HG02798 (cell line): ENCODE results near the gene FABP6.

Experiments used
- ATAC-seq: cut with Tn5 transposase; IDR thresholded peaks from one replicate; pipeline ENCODE4 v1.9.1; 2021; ENCODE audit warnings: mild to moderate bottlenecking; ENCODE audit not compliant: unreplicated experiment, poor library complexity

FABP6 gene

DNA sequence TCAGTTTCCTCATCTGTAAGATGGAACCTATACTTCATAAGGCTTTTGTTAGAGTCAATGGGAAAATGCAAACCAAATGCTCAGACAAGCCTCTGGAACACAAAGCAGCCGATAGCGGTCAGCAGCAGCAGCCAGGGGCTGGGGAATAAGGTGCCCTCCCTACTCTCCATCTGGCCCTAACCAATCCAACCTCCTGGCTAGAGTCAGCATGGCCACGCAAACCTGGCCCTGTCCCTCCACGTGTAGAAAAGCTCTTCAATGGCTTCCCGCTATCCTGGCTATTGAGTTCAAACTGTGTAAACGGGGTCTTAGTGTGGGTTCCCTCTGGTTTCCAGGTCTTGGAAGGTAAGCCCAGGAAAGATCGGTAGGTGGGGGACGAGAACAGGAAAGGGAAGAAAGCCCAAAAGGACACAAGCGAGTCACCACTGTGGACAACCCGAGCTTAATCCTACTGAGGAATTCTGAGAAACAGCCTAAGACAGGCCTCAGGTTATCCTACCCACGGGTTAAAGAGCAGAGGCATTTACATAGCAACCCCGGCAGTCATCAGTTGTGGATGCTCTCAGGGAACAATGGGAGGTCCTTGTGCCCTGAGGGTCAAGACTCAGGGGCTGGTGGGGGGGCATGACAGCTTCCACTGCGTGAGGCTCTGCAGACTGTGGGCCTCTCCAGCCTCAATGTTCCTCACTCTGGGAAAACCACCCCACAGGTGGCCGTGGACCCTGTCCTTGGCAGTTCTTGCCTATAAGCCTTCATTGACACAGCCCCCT lies 30.9 kb downstream of the FABP6 start:
- no peak for ATAC-seq

DNA sequence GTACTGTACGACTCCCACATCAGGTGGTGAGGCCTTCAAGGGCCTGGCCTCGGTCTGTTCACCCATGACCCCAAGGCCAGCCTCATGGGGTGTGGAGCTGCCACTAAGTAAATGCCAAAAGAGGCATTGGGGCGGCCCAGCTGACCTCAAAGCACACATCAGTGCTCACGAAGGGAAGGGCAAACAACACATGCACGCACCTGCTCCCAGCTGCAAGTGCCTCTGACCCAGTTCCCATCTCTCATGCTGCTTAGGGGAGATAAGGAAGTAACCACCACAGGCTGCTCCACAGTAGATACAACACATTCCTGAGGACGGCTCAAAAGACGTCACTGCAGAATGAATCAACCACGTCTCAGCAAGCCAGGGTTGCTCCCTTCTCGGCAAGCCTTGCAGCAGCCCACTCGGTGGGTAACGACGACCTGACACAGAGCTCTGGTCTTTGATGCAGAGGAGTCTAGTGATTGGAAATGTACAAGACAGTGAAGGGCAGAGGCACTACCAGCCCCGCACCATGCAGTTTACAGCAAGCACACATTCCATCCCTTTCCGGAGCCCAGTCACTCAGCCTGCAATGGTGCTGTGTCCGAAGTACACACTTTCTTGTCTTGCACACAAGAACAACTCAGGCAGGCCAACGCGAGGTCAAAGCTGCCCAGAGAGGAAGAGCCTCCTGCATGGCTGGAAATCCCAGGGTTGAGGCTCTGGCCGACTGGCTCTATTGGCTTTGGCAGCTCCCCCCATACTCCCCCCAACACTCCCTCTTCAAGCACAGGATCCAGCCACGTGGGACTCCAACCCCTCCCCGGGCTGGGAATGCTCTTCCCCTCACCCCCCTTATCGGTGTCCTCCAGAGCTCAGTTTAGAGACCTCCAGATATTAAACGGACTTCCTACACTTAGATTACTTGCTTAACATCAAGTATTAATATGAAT lies 31.8 kb downstream of the FABP6 start:
- peak; percentile 59 for ATAC-seq

DNA sequence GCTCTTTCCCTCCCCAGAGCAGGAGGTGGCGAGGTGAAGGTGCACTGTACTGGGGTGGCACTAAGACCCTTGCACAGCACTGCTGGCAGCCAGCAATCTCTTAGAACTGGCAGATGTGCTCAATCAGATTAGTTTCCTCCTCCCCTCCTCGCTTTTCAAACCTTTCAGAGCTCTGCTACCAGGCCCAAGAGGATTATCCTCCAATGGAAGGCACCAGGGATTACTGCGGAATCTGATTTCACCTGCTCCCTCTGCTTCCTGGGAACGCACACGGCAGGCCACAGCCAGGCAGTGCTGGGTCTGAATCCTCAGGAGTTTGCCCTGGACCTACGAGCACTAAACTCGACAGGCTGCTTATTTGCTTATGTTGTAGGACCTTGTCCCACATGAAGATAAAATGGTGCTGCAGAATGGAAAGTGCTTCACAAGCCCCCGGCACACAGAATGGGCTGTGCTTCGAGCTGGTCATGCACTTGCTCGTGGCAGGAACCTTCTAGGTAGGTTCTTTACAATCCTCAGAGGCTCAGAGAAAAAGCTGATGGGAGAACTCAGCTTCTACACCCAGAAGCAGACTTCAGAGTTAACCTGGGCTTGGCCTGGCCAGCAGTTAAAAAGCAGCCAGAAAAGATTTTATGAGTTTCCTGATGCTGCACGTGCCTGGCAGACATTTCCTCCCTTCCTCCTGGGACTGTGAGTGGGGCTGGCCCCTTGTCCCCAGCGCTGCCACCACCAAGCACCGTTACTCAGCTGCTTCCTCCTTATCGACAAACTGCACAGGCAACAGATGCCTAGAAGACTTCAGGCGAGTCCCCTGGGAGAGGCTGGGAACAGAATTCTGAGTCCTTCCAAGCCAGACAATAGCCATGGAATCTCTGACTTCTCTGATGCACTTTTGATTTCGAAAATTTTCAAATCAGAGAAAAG lies 33.1 kb downstream of the FABP6 start:
- no peak for ATAC-seq

DNA sequence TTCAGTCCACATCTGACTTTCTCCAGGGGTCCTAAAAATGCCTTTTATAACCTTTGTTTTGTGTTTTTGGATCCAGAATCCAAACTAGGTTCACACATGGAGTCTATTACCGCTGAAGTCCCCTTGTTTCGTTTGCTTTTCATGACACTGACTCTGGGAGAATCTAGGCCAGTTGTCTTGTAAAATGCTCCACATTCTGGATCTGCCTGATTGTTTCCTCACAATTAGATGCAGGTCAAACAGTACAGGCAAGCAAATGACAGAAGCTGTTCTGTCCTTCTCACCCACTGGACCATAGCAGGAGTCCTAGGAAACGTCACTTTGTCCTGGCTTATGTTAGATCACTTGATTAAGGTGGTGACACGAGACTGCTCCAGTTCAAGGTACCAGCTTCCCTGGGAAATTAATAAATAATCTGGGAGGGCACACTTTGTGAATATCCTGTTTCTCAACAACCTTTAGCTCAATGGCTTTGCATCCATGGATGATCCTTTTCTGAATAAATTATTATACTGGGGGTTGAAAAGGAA lies 34.1 kb downstream of the FABP6 start:
- no peak for ATAC-seq

GRCh38 chr5:160266044-160266443 lies 36.7 kb downstream of the FABP6 start:
- ATAC-seq = no peak

DNA sequence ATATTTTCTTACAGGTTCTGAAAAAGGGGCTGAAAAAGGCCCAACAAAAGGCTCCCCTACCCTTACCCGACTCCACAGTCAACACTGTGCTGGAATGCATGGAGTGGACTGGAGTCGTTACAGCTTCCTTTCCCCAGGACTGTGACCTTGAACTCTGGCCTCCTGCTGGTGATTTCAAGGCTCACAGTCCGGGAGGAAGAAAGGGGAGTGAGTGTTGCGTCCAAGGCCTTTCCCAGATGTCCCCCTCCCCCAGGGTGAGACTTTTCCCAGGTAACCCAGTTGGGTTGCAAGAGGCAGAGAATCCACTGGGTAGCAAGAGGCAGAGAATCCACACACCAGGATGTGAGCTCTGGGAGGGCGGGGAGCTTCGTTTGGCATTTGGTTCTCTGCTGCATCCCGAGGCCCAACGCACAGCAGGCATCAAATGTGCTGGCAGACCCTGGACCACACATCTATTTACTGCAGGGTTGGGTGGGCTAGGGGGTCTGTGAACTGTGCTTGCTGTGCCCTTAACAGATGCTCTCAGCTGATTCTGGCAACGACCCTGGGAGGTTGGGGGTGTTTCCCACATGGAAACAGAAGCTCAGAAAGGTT lies 37.5 kb downstream of the FABP6 start:
- ATAC-seq = no peak

DNA sequence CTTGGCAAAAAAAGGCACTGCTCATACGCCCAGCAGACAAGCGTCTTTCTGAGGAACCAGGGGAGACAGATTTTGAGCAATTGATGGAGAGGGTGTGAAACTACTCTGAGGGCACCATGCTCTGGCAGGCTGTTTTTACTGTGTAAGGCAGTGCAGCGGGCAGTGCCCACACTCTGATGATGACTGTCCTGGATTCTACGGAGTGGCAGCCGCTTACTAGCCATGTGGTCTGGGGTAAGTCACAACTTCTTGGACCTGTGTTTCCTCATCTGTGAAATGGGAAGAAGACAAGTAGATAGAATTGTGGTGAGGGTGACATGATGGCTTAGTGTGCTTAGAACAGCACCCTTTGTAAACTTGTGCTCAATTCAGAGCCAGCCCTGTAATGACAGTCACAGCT lies 38.8 kb downstream of the FABP6 start:
- ATAC-seq = no peak

DNA sequence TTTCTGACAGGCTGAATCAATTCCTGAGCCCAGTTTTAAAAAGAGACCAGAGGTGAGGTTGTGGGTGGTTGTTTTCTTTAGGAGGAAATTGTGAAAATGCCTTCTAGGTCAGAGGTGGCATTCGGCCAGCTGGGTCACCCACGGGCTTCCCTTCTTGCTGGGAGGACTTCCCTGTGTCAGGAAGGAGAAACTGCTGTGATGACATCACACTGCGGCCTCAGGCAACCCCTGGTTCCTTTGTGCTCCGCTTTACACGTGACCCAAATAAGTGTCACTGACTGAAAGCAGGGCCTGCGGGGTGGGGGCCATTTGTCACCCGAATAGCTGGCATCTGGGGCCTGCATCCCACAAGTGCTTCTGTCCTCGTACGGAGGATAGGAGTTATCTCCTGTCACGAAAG lies 39.7 kb downstream of the FABP6 start:
- no peak for ATAC-seq

DNA sequence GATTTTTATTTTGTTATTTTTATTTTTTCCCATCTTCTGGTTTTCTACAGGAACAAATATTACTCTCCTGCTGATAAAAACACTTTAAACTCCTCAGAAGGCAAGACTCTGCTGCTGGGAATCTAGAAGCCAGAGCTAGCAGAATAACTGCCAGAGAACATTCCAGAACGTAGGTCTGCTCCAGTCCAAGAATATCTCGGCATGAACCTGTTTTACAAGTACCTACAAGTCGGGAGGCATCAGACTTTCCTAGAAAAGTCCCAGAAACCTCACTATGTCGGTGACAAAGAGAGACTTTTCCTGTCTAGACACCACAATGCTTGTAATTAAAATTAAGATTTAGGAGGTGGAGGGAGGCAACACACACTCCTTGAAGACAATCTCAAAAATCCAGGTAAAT lies 41.4 kb downstream of the FABP6 start:
- ATAC-seq = no peak

GRCh38 chr5:160271396-160271795 lies 42.1 kb downstream of the FABP6 start:
- no peak for ATAC-seq

DNA sequence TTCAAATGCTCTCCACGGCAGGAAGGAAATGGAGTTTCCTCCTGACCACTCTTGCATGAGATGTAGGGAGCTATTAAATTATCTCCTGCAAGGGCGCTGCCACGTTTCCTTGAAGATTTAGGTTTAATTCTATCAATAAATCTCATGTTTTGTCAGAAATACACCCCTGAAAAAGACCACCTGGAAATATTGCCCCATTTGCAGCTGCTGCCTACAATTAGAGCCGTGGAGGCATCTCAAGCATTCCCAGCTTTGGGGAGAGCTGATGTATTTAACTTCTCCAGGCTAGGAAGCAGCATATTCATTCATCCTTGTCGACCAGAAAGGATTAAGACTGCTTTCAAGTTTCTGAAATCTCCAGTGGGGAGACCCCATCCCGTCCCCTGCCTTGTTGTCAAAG lies 42.5 kb downstream of the FABP6 start:
- no peak for ATAC-seq

DNA sequence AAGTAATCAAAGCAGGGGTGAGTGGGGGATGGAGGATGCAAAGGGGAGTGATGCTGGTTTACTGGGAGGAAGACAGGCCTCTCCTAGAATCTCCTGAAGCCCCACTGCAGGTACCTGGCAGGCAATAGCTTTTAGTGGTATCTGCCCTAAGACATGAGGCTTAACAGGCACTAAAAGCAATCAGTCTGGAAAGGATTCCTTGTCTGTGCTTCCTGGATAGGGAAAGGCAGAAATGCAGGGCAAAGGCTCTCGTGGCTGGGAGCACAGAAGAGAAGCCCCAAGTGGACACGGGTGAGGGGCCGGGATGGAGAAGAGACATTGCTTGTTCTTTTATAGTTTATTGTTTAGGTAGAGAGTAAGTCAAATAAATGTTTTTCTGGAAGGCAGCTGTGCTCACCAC lies 43.0 kb downstream of the FABP6 start:
- ATAC-seq = no peak

GRCh38 chr5:160272889-160273288 lies 43.6 kb downstream of the FABP6 start:
- no peak for ATAC-seq

DNA sequence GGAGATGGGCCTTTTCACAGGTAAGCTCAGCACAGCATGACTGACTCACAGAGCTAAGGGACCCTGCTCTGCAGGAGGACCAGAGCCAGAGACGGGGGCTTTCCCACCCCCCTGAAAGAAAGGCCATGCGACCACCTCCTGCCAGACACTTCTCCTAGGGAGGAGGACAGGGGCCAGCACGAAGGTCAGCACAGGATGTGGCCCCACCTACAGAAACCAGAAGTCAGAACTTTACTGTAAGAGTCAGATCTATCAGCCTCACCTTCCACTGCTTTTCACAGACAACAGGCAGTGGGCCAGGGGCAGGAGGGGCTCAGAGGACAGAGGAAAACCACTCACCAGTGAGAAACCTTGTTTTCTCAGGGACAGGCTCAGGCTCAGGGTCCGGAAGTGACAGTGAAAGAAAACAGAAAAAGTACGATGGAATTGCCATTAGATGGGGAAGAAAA lies 45.2 kb downstream of the FABP6 start:
- ATAC-seq = no peak

DNA sequence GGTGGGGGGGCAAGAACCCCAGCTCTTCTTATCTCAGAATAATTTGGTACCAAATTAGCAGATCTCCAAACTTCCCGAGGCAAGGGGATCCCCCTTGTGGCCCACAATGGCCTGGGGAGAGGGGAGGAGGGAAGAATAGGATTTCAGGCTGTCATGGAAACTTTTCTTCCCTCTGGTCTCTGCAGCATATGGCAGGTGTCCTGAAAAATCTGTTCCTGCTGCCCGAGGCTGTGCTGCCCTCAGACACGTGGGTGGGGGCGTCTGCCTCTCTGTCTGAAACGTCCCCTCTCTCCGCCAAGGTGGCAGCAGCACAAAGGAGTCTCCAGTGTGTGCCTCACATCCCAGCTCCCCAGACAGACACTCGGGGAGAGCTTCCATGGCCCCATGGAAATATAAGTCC lies 49.0 kb downstream of the FABP6 start:
- ATAC-seq = no peak

DNA sequence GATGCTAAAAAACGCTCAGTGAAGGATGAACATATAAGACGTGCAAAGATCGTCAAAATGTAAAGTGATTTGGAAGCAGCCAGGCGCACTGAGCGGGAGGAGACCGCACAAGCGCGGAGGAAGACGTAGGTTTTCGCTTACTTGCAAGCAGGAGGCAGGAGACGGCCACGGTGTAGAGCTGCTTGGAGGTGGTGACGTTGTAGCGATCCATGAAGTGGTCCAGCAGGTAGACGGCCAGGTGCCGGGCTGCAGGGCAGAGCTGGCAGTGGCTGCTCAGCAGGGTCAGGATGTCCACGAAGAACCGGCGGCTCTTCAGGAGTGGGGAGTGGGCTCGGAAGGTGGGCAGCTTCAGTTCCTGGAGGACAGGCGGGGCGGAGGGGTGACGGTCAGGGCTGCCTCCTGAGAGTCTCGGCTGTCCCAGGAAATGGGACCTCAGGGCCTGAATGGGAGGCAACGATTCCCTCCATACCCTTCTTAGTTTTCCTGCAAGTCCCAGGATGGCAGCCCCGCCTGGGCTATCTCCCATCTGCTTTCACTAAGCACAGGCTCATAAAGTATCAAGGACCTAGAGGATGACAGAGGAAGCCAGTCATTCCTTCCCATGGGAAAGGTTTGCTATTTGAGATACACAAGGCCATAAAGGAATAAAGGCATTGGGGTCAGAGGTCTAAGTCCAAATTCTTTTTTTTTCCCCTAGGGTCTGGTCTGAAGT lies 51.2 kb downstream of the FABP6 start:
- no peak for ATAC-seq

GRCh38 chr5:160281275-160281674 lies 52.0 kb downstream of the FABP6 start:
- ATAC-seq = no peak

DNA sequence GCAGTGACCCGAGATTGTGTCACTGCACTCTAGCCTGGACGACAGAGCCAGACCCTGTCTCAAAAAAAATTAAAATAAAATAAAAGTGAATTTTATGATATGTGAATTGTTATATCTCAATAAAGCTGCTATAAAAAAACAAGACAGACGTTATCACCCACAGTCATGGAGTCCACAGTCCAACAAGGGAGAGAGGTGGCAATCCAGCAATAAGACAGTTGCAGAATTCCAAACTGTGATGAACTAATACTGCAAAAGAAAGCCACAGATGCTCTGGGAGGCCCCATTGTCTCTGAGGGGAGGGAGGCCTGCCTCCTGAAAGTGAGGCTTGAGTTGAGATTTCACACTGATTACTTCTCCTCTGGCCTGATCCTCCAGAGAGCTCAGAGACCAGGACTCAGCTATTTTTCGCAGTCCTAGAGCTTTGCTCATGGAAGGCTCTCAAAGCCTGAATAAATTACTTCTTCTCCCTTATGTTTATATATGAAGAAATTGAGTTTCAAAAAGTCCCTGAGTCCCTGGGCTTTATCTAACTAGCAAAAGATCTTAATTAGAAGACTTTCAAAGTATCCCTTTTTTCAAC lies 55.1 kb downstream of the FABP6 start:
- no peak for ATAC-seq

DNA sequence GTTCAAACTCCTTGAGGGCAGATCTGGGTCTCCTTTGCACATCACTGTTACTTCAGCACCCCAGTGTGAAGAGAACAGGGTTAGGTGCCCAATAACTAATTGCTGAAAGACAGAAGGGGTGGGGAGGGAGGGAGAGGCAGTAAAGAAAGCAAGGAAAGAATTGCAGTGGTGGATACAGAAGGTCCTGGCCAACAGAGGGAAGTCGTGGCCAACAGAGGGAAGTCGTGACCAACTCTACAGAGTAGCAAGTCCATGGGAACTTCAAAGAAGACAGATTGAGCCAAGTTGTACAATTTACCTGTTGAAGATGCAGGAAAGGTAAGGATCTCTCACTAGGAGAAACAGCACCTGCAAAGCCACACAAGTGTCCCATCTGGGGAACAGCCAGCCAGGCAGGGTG lies 56.0 kb downstream of the FABP6 start:
- ATAC-seq = no peak
